GM23248 (cell line): Measurements from ENCODE around the gene VAMP2. TPM values are rescaled to one million over a fixed set of nuclear protein-coding genes. Genes with fewer than 3 reads are reported as not detected.

Source experiments
- DNase-seq: peaks from one replicate; pipeline ENCODE4 v3.0.0-alpha.2; 2015
- H2AFZ ChIP-seq: fragments of 200-600 bp; sonication (generic); 2 replicates; pipeline ENCODE4 v1.6.1; 2016; ENCODE audit warnings: antibody characterized with exemption
- H3F3A ChIP-seq: fragments of 200-600 bp; sonication (generic); 2 replicates; pipeline ENCODE4 v1.6.1; 2016; ENCODE audit warnings: mild to moderate bottlenecking, antibody characterized with exemption, mixed run types; ENCODE audit not compliant: insufficient read depth
- H3K27ac ChIP-seq: fragments of 200-600 bp; sonication (generic); 2 replicates; pipeline ENCODE4 v1.5.1; 2016; ENCODE audit warnings: mild to moderate bottlenecking
- H3K27me3 ChIP-seq: fragments of 200-600 bp; sonication (generic); replicated peaks from 2 replicates; pipeline ENCODE4 v1.6.1; 2016; ENCODE audit warnings: mild to moderate bottlenecking; ENCODE audit not compliant: insufficient read depth
- H3K36me3 ChIP-seq: fragments of 200-600 bp; sonication (generic); 2 replicates; pipeline ENCODE4 v1.6.1; 2016; ENCODE audit warnings: low read depth, mild to moderate bottlenecking
- H3K4me1 ChIP-seq: fragments of 200-600 bp; sonication (generic); 2 replicates; pipeline ENCODE4 v1.6.1; 2016; ENCODE audit warnings: mild to moderate bottlenecking; ENCODE audit not compliant: insufficient read depth
- H3K4me2 ChIP-seq: fragments of 200-600 bp; sonication (generic); one replicate; pipeline ENCODE4 v1.6.1; 2016; ENCODE audit warnings: mild to moderate bottlenecking; ENCODE audit not compliant: unreplicated experiment
- H3K4me3 ChIP-seq: fragments of 200-600 bp; sonication (generic); 2 replicates; pipeline ENCODE4 v1.5.1; 2016; ENCODE audit warnings: mild to moderate bottlenecking
- H3K79me2 ChIP-seq: fragments of 200-600 bp; sonication (generic); 2 replicates; pipeline ENCODE4 v1.6.1; 2016; ENCODE audit warnings: mild to moderate bottlenecking; ENCODE audit not compliant: insufficient read depth
- H3K9ac ChIP-seq: fragments of 200-600 bp; sonication (generic); 2 replicates; pipeline ENCODE4 v1.6.1; 2016; ENCODE audit warnings: mild to moderate bottlenecking
- H3K9me2 ChIP-seq: fragments of 200-600 bp; sonication (generic); 2 replicates; pipeline ENCODE4 v1.6.1; 2016; ENCODE audit warnings: mixed run types, mild to moderate bottlenecking, moderate library complexity; ENCODE audit not compliant: insufficient read depth
- H3K9me3 ChIP-seq: fragments of 200-600 bp; sonication (generic); one replicate; pipeline ENCODE4 v1.6.1; 2017; ENCODE audit warnings: low read depth
- H4K20me1 ChIP-seq: fragments of 200-600 bp; sonication (generic); 2 replicates; pipeline ENCODE4 v1.6.0; 2016; ENCODE audit not compliant: insufficient read depth
- EZH2 ChIP-seq: fragments of 200-600 bp; sonication (generic); IDR thresholded peaks from 2 replicates; pipeline ENCODE4 v1.6.1; 2018; ENCODE audit warnings: antibody characterized with exemption, mild to moderate bottlenecking; ENCODE audit not compliant: insufficient read depth, poor library complexity, severe bottlenecking
- EZH2phosphoT487 ChIP-seq: fragments of 200-600 bp; sonication (generic); IDR thresholded peaks from 2 replicates; pipeline ENCODE4 v1.6.1; 2018; ENCODE audit warnings: antibody characterized with exemption, moderate library complexity, mild to moderate bottlenecking, low read depth; ENCODE audit not compliant: insufficient read depth
- WGBS, 2 experiments: methylation state at CpG; one replicate each; pipeline ENCODE4 v1.1.6; 2015 to 2017; ENCODE audit warnings: low lambda C conversion rate in 2 of 2, low coverage in 1 of 2; ENCODE audit errors: missing lambda C conversion rate in 2 of 2; 5-methylcytosine and 5-hydroxymethylcytosine counted together
- in situ Hi-C: fragments of 300-500 bp; cut with MboI; formaldehyde crosslinking; loops from 2 replicates; pipeline ENCODE4 v1.15.0; 2020
- polyA plus RNA-seq: library from polyadenylated mRNA; unstranded; fragments of >200 nt; fragmentation: Nextera tagmentation; extraction: Ambion mirVana; gene quantifications from 2 replicates; pipeline ENCODE4 v1.2.1, GENCODE V29; 2016
- total RNA-seq: library from RNA; depleted of rRNA; stranded (reverse); fragments of >200 nt; shearing (Covaris generic); gene quantifications from 2 replicates; pipeline ENCODE4 v1.2.3, GENCODE V29; 2014

The VAMP2 gene
- total and polyA plus RNA-seq, 2 experiments from 2014 or later: 6.5 to 27.1 TPM

GRCh38 chr17:8167526-8167925 lies 4.8 kb upstream of the VAMP2 start:
- H3K4me2 ChIP-seq: no peak overlapping the region
- TF ChIP-seq EZH2phosphoT487: no peak
- no peak for TF ChIP-seq EZH2
- H4K20me1 ChIP-seq: no peaks in the 10 kb centered on the region
- in situ Hi-C loops: no loop called here
- no peak for DNase-seq
- no peak overlapping the region for H3K27ac ChIP-seq
- H3K4me3 ChIP-seq: no peak overlapping the region
- 57 to 75% methylated on average over 3 of the region's 3 CpGs for WGBS, 2 experiments
- peaks cover 30% of the 10 kb centered on the region for H3F3A ChIP-seq
- H3K9me2 ChIP-seq: no peaks in the 10 kb centered on the region
- H2AFZ ChIP-seq: no peak overlapping the region
- H3K9me3 ChIP-seq: no peaks in the 10 kb centered on the region
- no peaks in the 10 kb centered on the region for H3K27me3 ChIP-seq
- peaks cover under 1% of the 10 kb centered on the region for H3K79me2 ChIP-seq
- H3K4me1 ChIP-seq: peaks cover 25% of the 10 kb centered on the region
- no peaks in the 10 kb centered on the region for H3K36me3 ChIP-seq
- H3K9ac ChIP-seq: no peak overlapping the region

DNA sequence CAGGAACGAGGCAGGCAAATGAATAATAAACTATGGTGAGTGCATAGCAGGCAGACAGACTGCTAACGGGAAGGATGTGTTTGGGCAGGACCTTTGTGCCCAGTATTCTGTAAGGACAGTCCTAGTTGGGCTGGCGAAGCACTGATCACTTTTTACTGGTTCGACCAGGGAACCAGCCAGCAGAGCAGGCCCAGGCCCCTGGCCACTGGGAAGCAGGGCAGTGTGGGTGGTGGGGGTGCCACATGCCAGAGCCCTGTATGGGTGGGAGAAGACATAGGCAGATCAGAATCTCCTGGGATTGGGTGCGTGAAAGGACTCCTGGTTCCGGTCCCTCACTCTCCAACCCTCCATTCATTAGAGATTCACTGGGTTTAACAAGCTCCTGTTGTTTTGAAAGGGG lies 4.0 kb upstream of the VAMP2 start:
- H3K9ac ChIP-seq: peak overlapping the region; percentile 68; the same call in 1 of the 2 replicates
- 82 to 85% methylated on average over 6 of the region's 6 CpGs for WGBS, 2 experiments
- no peak overlapping the region for H3K4me2 ChIP-seq
- peaks cover 9% of the 10 kb centered on the region for H3K79me2 ChIP-seq
- in situ Hi-C loops: no loop called here
- H3K4me3 ChIP-seq: no peak overlapping the region
- H3K27ac ChIP-seq: peak overlapping the region; percentile 87; the same call in 1 of the 2 replicates
- no peaks in the 10 kb centered on the region for H3K27me3 ChIP-seq
- H2AFZ ChIP-seq: no peak overlapping the region
- H3K9me2 ChIP-seq: no peaks in the 10 kb centered on the region
- H3F3A ChIP-seq: peaks cover 26% of the 10 kb centered on the region
- H3K4me1 ChIP-seq: peaks cover 26% of the 10 kb centered on the region
- no peak for TF ChIP-seq EZH2
- no peaks in the 10 kb centered on the region for H3K36me3 ChIP-seq
- DNase-seq: no peak
- no peaks in the 10 kb centered on the region for H3K9me3 ChIP-seq
- no peaks in the 10 kb centered on the region for H4K20me1 ChIP-seq

GRCh38 chr17:8164815-8165131 lies 2.0 kb upstream of the VAMP2 start:
- H3K4me1 ChIP-seq: peaks cover 35% of the 10 kb centered on the region
- TF ChIP-seq EZH2phosphoT487: no peak
- no peak for TF ChIP-seq EZH2

DNA sequence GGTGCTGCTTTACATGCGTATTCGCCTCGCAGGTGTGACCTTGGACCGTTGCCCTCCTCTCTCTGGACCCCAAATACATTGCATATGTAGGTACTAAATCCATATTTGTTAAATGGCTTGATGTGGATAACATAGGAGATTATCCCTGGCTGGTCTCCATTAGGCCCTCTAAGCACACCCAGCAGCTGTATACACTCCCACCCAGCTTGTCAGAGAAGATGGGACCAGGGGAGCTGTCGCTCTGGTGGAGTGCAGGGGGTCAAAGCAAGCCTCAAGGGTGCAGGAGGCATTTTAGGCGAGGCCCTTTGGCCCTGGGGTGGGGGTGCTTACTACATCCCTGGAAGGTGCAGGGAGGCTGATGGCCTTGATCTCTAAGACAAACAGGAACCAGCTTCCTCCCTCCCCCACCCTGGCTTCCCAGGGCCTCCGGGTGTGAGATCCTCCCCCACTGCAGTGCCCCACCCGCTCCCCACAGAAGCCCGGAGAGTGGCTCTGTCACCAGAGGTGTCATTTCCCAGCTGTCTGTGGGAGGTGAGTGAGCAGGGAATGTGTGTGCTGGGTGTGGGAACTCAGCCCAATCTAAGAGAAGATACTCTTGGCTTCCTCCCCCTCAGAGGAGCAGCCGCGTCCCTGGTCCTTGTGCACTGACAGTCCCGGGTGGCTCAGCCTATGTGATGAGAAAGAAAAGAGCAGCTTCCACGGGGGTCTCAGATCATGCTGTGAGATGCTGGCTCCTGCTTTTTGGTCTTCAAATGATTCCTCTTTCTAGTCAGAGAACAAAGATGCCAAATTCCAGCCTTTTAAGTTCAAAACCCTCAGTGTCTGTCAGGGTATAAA lies 1.4 kb upstream of the VAMP2 start:
- no peaks in the 10 kb centered on the region for H3K9me3 ChIP-seq
- no peaks in the 10 kb centered on the region for H3K27me3 ChIP-seq
- peak overlapping the region; percentile 8 for H3K4me3 ChIP-seq
- in situ Hi-C loops: no loop called here
- no peaks in the 10 kb centered on the region for H4K20me1 ChIP-seq
- peaks cover 21% of the 10 kb centered on the region for H3K79me2 ChIP-seq
- peaks cover 35% of the 10 kb centered on the region for H3F3A ChIP-seq
- no peaks in the 10 kb centered on the region for H3K9me2 ChIP-seq
- peak; percentile 87 for DNase-seq
- no peaks in the 10 kb centered on the region for H3K36me3 ChIP-seq
- H3K4me1 ChIP-seq: peaks cover 35% of the 10 kb centered on the region
- TF ChIP-seq EZH2phosphoT487 (no peak), EZH2 (no peak)
- peak overlapping the region; percentile 76 for H3K4me2 ChIP-seq
- H3K9ac ChIP-seq: peak overlapping the region; percentile 100
- H3K27ac ChIP-seq: peak overlapping the region; percentile 82
- 17 to 21% methylated on average over 12 to 13 of the region's 13 CpGs for WGBS, 2 experiments
- H2AFZ ChIP-seq: peak overlapping the region; percentile 43

More at GRCh38 chr17:8164815-8165131, 2.0 kb upstream of the VAMP2 start:
- in situ Hi-C loops: no loop called here
- 55 to 63% methylated on average over 6 of the region's 6 CpGs for WGBS, 2 experiments
- peak overlapping the region; percentile 43 for H2AFZ ChIP-seq
- H3K9ac ChIP-seq: peak overlapping the region; percentile 100
- H3K27me3 ChIP-seq: no peaks in the 10 kb centered on the region
- no peak for DNase-seq
- peak overlapping the region; percentile 82 for H3K27ac ChIP-seq
- peaks cover 35% of the 10 kb centered on the region for H3F3A ChIP-seq
- no peaks in the 10 kb centered on the region for H3K9me3 ChIP-seq
- H3K9me2 ChIP-seq: no peaks in the 10 kb centered on the region
- H4K20me1 ChIP-seq: no peaks in the 10 kb centered on the region
- no peaks in the 10 kb centered on the region for H3K36me3 ChIP-seq
- H3K4me3 ChIP-seq: peak overlapping the region; percentile 8; the same call in 1 of the 2 replicates
- H3K79me2 ChIP-seq: peaks cover 21% of the 10 kb centered on the region
- H3K4me2 ChIP-seq: peak overlapping the region; percentile 76
